Endothelial cell of umbilical vein (primary cell): ENCODE results near the gene CEP128.

Experiments
- EZH2 ChIP-seq: IDR thresholded peaks from 2 replicates; pipeline ENCODE4 v1.6.1; 2012; ENCODE audit warnings: borderline replicate concordance, low read depth, mild to moderate bottlenecking, moderate library complexity, low read length, inconsistent platforms; ENCODE audit not compliant: severe bottlenecking
- POLR2A ChIP-seq: IDR thresholded peaks from 2 replicates; pipeline ENCODE4 v1.6.1; 2012; ENCODE audit warnings: low read depth, mild to moderate bottlenecking, control low read depth, low read length
- TF ChIP-seq, protein P1 (sequence below), 2 donors: IDR thresholded peaks; 1 replicate in 1 of 2; 2 replicates in 1 of 2; pipeline ENCODE4 v1.5.1; 2011; ENCODE audit warnings: low read length in 2 of 2, mild to moderate bottlenecking in 2 of 2, moderate library complexity in 2 of 2, control low read depth in 1 of 2, inconsistent platforms in 1 of 2, low read depth in 1 of 2; ENCODE audit not compliant: insufficient read depth in 1 of 2; ENCODE audit errors: extremely low read depth in 1 of 2
- TF ChIP-seq, protein P2 (sequence below): IDR thresholded peaks from 2 replicates; pipeline ENCODE4 v1.6.1; 2011; ENCODE audit not compliant: insufficient read depth, insufficient read length

DNA sequence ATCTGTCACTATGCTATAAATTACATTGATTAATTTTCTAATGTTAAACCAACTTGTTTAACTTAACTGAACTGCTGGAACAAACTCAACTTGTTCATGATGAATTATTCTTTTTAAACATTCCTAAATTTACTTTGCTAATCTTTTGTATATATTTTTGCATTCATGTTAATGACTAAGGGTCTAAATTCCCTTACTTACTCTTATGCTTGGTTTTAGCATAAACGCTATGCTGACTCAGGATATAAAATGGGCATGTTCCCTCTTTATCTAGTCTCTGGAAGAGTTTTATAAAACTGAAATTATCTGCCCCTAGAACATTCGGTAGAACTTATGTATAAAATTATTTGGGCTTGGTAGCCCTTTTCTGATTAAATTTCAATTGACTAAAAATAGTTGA, 387.4 kb downstream of the CEP128 start:
- TF ChIP-seq, protein P1, sequence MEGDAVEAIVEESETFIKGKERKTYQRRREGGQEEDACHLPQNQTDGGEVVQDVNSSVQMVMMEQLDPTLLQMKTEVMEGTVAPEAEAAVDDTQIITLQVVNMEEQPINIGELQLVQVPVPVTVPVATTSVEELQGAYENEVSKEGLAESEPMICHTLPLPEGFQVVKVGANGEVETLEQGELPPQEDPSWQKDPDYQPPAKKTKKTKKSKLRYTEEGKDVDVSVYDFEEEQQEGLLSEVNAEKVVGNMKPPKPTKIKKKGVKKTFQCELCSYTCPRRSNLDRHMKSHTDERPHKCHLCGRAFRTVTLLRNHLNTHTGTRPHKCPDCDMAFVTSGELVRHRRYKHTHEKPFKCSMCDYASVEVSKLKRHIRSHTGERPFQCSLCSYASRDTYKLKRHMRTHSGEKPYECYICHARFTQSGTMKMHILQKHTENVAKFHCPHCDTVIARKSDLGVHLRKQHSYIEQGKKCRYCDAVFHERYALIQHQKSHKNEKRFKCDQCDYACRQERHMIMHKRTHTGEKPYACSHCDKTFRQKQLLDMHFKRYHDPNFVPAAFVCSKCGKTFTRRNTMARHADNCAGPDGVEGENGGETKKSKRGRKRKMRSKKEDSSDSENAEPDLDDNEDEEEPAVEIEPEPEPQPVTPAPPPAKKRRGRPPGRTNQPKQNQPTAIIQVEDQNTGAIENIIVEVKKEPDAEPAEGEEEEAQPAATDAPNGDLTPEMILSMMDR (IDR thresholded peaks at IDR 0.05; ENCODE audit: extremely low read depth in 1 of 2, insufficient read depth in 1 of 2, low read depth in 1 of 2, low read length in 2 of 2) = no peak
- no peak for TF ChIP-seq EZH2
- TF ChIP-seq POLR2A = no peak
- TF ChIP-seq, protein P2, sequence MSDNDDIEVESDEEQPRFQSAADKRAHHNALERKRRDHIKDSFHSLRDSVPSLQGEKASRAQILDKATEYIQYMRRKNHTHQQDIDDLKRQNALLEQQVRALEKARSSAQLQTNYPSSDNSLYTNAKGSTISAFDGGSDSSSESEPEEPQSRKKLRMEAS = no peak
